Measurements from ENCODE around the gene ARHGEF7. TPM values are rescaled to one million over a fixed set of nuclear protein-coding genes. Genes with fewer than 3 reads are reported as not detected.

ARHGEF7 gene
- total RNA-seq, 1 donor from 2014 or later, result 73.7 TPM

- no peak overlapping the region for H3K4me3 Mint-ChIP-seq (ENCODE audit: unreplicated experiment)
- Histone ChIP-seq H4K20me1 (ENCODE audit: insufficient read depth, low read length) (peaks cover 45% of the 10 kb centered on the region), H3K9me3 (ENCODE audit: insufficient read depth, low read depth, low read length) (no peaks in the 10 kb centered on the region), H3K4me1 (ENCODE audit: insufficient read depth, low read length) (peaks cover 4% of the 10 kb centered on the region), H3K9ac (ENCODE audit: low read length) (no peak overlapping the region), H3K79me2 (ENCODE audit: insufficient read depth, low read length) (peaks cover 24% of the 10 kb centered on the region), H3K4me2 (ENCODE audit: low read length) (no peak overlapping the region), H3K36me3 (ENCODE audit: insufficient read depth, low read length) (peaks cover 8% of the 10 kb centered on the region), H3K4me3 (ENCODE audit: insufficient read depth, low read depth, low read length) (no peak overlapping the region), H3K27ac (ENCODE audit: low read depth, low read length) (no peak overlapping the region), H3K27me3 (ENCODE audit: insufficient read depth, low read length) (no peaks in the 10 kb centered on the region), H2AFZ (ENCODE audit: low read depth, low read length) (no peak overlapping the region)
- H3K27ac Mint-ChIP-seq (ENCODE audit: unreplicated experiment), result no peak overlapping the region
- H3K36me3 Mint-ChIP-seq (ENCODE audit: low read depth, unreplicated experiment), result peaks cover 22% of the 10 kb centered on the region
- TF ChIP-seq EZH2 (IDR thresholded peaks at IDR 0.05; ENCODE audit: insufficient read depth, low read length) (no peak), CTCF (IDR thresholded peaks at IDR 0.05; ENCODE audit: insufficient read depth, low read depth, low read length) (no peak)
- DNase-seq (ENCODE audit: low read depth), result no peak
- FAIRE-seq, result no peak
- H3K9me3 Mint-ChIP-seq (ENCODE audit: unreplicated experiment), result peaks cover 2% of the 10 kb centered on the region
- H3K27me3 Mint-ChIP-seq (ENCODE audit: low read depth, unreplicated experiment), result no peaks in the 10 kb centered on the region
- peaks cover 16% of the 10 kb centered on the region for H3K4me1 Mint-ChIP-seq (ENCODE audit: low read depth, unreplicated experiment)
Measured at GRCh38 chr13:111267784-111268183, 152.7 kb downstream of the ARHGEF7 start.

GRCh38 chr13:111269508-111269907 is 154.4 kb downstream of the ARHGEF7 start:
- DNase-seq (ENCODE audit: low read depth) (no peak), FAIRE-seq (no peak)
- Histone ChIP-seq H4K20me1 (ENCODE audit: insufficient read depth, low read length) (peaks cover 32% of the 10 kb centered on the region), H3K4me1 (ENCODE audit: insufficient read depth, low read length) (peaks cover 4% of the 10 kb centered on the region), H3K9ac (ENCODE audit: low read length) (no peak overlapping the region), H3K27me3 (ENCODE audit: insufficient read depth, low read length) (no peaks in the 10 kb centered on the region), H3K4me3 (ENCODE audit: insufficient read depth, low read depth, low read length) (no peak overlapping the region), H3K79me2 (ENCODE audit: insufficient read depth, low read length) (peaks cover 21% of the 10 kb centered on the region), H3K36me3 (ENCODE audit: insufficient read depth, low read length) (peaks cover 14% of the 10 kb centered on the region), H3K9me3 (ENCODE audit: insufficient read depth, low read depth, low read length) (no peaks in the 10 kb centered on the region), H3K4me2 (ENCODE audit: low read length) (no peak overlapping the region), H3K27ac (ENCODE audit: low read depth, low read length) (no peak overlapping the region), H2AFZ (ENCODE audit: low read depth, low read length) (no peak overlapping the region)
- H3K27ac Mint-ChIP-seq (ENCODE audit: unreplicated experiment), result no peak overlapping the region
- no peak for TF ChIP-seq CTCF (IDR thresholded peaks at IDR 0.05; ENCODE audit: insufficient read depth, low read depth, low read length)
- no peak for TF ChIP-seq EZH2 (IDR thresholded peaks at IDR 0.05; ENCODE audit: insufficient read depth, low read length)
- no peaks in the 10 kb centered on the region for H3K27me3 Mint-ChIP-seq (ENCODE audit: low read depth, unreplicated experiment)
- no peak overlapping the region for H3K4me3 Mint-ChIP-seq (ENCODE audit: unreplicated experiment)
- peaks cover 19% of the 10 kb centered on the region for H3K36me3 Mint-ChIP-seq (ENCODE audit: low read depth, unreplicated experiment)
- peaks cover 2% of the 10 kb centered on the region for H3K9me3 Mint-ChIP-seq (ENCODE audit: unreplicated experiment)
- H3K4me1 Mint-ChIP-seq (ENCODE audit: low read depth, unreplicated experiment), result peaks cover 16% of the 10 kb centered on the region

GRCh38 chr13:111270126-111270525 is 155.0 kb downstream of the ARHGEF7 start:
- H2AFZ ChIP-seq (ENCODE audit: low read depth, low read length), result no peak overlapping the region
- Mint-ChIP-seq H3K36me3 (ENCODE audit: low read depth, unreplicated experiment) (peaks cover 19% of the 10 kb centered on the region), H3K27me3 (ENCODE audit: low read depth, unreplicated experiment) (no peaks in the 10 kb centered on the region), H3K27ac (ENCODE audit: unreplicated experiment) (peak overlapping the region; percentile 55), H3K4me3 (ENCODE audit: unreplicated experiment) (no peak overlapping the region), H3K4me1 (ENCODE audit: low read depth, unreplicated experiment) (peaks cover 16% of the 10 kb centered on the region), H3K9me3 (ENCODE audit: unreplicated experiment) (peaks cover 2% of the 10 kb centered on the region)
- no peak overlapping the region for H3K4me3 ChIP-seq (ENCODE audit: insufficient read depth, low read depth, low read length)
- H3K27ac ChIP-seq (ENCODE audit: low read depth, low read length), result peak overlapping the region; percentile 59
- peaks cover 31% of the 10 kb centered on the region for H4K20me1 ChIP-seq (ENCODE audit: insufficient read depth, low read length)
- H3K4me1 ChIP-seq (ENCODE audit: insufficient read depth, low read length), result peaks cover 4% of the 10 kb centered on the region
- H3K79me2 ChIP-seq (ENCODE audit: insufficient read depth, low read length), result peaks cover 21% of the 10 kb centered on the region
- H3K27me3 ChIP-seq (ENCODE audit: insufficient read depth, low read length), result no peaks in the 10 kb centered on the region
- H3K9me3 ChIP-seq (ENCODE audit: insufficient read depth, low read depth, low read length), result no peaks in the 10 kb centered on the region
- TF ChIP-seq CTCF (IDR thresholded peaks at IDR 0.05; ENCODE audit: insufficient read depth, low read depth, low read length), result no peak
- TF ChIP-seq EZH2 (IDR thresholded peaks at IDR 0.05; ENCODE audit: insufficient read depth, low read length), result no peak
- FAIRE-seq, result no peak
- DNase-seq (ENCODE audit: low read depth), result no peak
- peak overlapping the region; percentile 49 for H3K4me2 ChIP-seq (ENCODE audit: low read length)
- H3K36me3 ChIP-seq (ENCODE audit: insufficient read depth, low read length), result peaks cover 17% of the 10 kb centered on the region
- peak overlapping the region; percentile 57 for H3K9ac ChIP-seq (ENCODE audit: low read length)
